CD4-positive, alpha-beta T cell treated with Interleukin-2 at 100 ng/mL for 4 hours (primary cell): Measurements from ENCODE around the gene ERO1B.

Source experiments
- DNase-seq: peaks from one replicate; pipeline ENCODE4 v3.0.0-alpha.2; 2020; ENCODE audit warnings: low spot score

The ERO1B gene

DNA sequence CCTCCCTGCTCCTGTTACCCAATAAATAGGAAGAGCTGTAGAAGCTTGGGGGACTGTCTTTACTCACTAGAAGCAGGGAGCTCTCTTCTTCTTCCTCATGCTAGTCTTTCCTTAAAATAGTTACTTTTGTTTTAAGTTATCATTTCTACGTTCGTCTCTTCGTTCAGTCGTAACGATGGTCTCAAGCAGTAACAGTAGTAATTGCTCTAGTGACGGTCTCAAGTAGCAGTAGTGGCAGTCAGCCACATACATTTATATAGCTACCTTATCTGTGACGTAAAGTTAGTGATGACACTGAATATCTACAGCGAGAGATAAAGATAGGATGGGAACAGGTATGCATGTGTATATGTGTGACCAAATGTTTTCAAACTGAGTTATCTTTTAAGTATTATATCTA lies 15.4 kb upstream of the ERO1B start:
- DNase-seq = no peak

- no peak for DNase-seq
Measured at GRCh38 chr1:236292425-236292824, 10.7 kb upstream of the ERO1B start.

- no peak for DNase-seq
Measured at GRCh38 chr1:236289492-236290131, 7.9 kb upstream of the ERO1B start.

- no peak for DNase-seq
Measured at GRCh38 chr1:236288620-236288976, 6.8 kb upstream of the ERO1B start.

DNA sequence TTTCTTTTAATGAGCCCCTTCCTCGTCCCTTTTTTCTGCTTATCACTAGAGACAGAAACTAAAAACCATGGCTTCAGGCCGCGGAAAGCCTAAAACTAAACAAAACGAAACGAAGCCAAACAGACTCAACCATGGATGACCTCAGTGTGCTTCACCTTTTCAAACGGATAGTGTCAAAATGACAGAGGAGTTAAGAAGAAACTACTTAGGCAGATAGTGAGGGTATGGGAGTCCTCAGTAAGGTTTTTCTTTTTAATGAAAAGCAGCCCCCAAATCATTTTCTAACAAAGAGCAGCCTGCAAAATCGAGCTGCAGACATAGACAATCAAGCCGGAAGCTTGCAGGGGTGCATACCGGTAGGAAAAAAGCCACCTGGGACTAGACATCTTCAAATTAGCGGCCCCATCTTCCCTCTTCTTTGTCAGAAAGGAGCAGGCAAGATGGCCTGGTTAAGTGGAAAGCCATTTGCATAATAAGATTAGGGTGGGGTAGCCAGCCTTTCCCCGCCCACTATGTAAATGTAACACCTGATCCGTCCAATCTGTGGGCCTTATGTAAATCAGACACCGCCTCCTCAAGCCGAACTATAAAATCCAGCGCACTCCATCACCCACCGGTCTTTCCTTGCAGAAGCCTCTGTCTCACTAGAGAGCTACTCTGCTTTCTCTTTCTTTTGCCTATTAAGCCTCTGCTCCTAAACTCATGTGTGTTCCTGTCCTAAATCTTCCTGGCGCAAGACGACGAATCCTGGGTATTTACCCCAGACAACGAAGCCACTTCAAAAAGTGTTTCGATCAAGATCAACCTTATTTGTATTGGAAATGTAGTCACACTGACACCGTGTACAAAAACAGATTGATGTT lies 6.2 kb upstream of the ERO1B start:
- no peak for DNase-seq

GRCh38 chr1:236287356-236287755 lies 5.6 kb upstream of the ERO1B start:
- no peak for DNase-seq

DNA sequence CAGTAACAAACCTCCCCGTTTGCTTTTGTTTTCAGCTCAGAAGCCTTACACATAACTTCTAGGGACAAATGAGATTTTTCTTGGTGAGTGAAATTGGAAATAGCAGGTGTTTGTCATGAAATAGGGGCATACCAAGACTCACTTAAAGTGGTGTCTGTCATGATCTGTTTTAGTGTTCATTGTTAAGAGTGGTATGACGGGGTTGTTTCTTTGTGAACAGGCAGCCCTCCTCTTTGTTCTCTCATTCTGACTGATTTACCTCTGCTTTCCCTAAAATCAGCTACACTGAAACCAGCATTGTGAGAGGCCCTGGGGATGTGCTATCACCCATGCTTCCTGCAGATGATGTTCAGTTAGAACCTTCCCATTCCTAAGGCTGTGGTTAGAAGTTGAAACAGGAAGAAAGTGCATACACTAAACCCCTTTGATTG lies 2.5 kb upstream of the ERO1B start:
- DNase-seq = no peak

GRCh38 chr1:236282719-236283118 lies 961 bp upstream of the ERO1B start:
- no peak for DNase-seq

DNA sequence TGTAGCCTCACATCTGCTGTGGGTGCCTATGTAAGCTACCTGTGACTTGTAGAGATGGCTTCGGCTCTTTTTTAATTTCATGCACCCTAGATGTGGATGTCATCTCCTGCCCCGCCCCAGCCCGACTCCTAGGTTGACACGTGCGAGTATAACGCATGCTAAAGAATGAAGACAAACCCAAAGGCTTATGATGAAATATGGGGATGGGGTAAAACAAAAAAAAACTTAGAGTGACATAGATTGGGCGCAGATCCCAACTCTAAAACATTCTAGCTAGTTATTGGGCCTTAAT lies 613 bp upstream of the ERO1B start:
- DNase-seq = no peak

DNA sequence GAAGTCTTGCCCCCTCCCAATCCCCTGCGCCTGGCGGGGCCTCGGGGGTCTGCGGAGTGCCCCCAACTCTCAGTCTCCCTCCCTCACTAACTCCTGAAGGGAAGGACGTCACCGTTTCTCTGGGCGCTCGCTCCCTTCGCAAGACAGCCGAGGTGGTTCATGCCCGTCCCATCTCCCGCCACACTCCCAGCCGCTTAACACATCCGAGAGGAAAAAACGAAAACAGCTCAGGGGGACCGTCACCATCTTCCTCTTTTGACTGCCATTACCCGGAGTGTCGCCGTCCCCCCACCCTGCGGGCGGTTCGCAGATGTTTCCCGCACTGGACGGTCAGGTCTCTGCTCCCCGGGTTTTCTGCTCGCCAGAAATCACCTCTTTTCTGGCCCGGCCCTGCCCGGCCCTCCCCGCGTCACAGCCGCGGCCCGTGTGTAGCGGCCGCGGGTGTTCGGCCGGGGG lies 532 bp downstream of the ERO1B start:
- peak; percentile 28 for DNase-seq

DNA sequence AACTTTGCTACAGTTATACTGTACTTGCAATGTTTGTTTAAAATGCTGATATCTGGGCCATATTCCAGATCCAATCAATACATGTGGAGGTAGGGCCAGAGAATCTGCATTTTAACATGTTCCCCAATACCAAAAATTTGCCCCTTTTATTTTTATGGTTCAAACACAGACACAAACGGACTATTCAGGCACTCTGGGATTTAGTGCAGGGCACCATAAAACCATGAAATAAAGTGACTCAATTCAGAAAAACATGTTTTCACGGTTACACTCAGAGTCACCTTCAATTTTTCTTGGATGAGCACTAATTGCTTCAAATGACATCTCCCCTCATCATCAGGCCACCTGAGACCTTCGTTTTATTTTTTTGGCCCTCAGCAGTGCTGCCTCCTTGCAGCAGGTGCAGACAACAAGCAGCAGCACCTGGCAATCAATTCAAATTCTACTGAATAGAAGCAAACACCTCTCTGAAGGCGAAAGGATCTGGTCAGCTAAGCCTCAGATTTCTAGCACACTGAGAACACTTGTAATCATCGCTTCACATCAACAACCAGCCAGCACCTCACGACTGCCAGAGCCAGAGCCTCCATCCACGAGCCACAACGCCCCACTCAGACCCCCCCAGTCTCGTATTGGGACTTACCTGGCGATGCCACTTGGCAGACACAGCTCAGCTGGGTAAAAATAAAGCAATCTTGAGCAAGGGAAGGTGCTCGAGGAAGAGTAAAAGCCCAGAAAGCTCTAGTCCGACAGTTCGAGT lies 1.1 kb downstream of the ERO1B start:
- DNase-seq = peak; percentile 17

DNA sequence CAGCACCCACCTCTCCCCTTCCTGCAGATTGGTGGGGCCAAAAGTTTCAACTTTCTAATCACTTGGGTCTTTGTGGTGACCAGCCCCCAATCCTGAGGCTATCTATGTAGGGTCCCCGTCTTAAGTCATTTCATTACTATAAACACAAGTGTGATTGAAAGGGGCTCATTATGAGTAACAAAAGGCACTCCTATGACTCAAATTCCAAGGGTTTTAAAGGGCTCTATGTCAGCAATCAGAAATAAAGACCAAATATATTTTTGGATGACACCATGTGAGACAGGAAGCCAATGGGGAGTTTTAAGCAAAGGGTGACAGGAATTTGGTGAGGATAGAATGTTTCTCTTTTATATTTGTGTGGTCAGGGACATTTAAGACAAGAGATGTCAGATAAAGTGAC lies 6.2 kb downstream of the ERO1B start:
- no peak for DNase-seq

- DNase-seq = no peak
Measured at GRCh38 chr1:236275061-236275460, 6.7 kb downstream of the ERO1B start.

GRCh38 chr1:236273358-236273757 lies 8.4 kb downstream of the ERO1B start:
- DNase-seq = no peak

GRCh38 chr1:236269439-236269838 lies 12.3 kb downstream of the ERO1B start:
- DNase-seq = no peak

- DNase-seq = no peak
Measured at GRCh38 chr1:236261898-236262297, 19.9 kb downstream of the ERO1B start.

DNA sequence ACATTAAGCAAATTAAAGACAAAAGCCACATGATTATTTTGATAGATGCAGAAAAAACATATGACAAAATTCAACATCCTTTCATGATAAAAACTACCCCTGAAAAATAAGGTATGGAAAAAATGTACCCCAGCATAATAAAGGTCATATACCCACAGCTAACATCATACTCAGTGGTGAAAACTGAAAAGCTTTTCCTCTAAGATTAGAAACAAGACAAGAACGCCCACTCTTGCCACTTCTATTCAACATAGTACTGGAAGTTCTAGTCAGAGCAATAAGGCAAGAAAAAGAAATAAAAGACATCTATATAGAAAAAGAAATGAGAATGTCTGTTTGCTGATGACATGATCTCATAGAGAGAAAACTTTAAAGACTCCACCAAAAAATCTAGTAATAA lies 20.7 kb downstream of the ERO1B start:
- DNase-seq = no peak

DNA sequence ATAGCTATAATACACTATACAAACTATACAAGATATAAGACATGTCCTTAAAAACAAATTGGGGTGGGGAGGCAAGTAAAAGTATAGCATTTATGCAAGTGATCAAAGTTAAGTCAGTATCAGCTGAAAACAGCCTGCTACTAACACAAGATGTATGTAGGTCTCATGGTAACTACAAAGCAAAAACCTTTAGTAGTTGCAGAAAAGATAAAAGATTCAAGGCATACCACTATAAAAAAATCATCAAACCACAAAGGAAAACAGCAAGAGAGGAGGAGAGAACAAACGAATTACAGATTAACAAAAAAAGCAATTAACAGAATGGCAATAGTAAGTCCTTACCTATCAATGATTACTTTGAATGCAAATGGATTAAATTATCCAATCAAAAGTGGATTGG lies 22.7 kb downstream of the ERO1B start:
- DNase-seq = no peak

- DNase-seq = no peak
Measured at GRCh38 chr1:236258114-236258622, 23.6 kb downstream of the ERO1B start.

GRCh38 chr1:236257216-236257615 lies 24.5 kb downstream of the ERO1B start:
- no peak for DNase-seq

- no peak for DNase-seq
Measured at GRCh38 chr1:236253918-236254637, 27.7 kb downstream of the ERO1B start.

DNA sequence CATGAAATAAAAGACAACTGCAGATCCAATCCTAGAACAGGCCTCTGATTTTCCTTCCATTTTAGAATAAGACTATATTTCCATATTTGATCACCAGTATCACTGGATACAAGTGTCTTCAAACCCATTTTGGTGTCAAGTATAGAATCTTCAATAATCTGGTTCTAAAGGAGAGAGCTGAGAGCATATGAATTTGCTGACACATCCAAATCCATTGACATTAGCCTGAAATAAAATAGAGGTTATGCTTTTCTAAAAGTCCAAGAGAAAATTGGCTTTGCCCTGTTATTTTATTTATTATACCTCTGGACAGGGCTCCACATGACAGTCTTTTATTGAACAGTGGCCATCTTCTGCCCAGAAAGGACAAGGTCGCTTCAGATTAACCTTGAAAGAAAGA lies 28.6 kb downstream of the ERO1B start:
- DNase-seq = no peak
